SU-DHL-6 (cell line): ENCODE results near the gene IFNA1.

Experiments
- CTCF ChIP-seq: fragments of 200-600 bp; sonication (generic); IDR thresholded peaks from one replicate; pipeline ENCODE4 v1.5.1; 2017; ENCODE audit warnings: antibody characterized with exemption, mild to moderate bottlenecking, low read length, moderate library complexity; ENCODE audit not compliant: insufficient read depth, poor library complexity, severe bottlenecking
- EZH2phosphoT487 ChIP-seq: fragments of 200-600 bp; sonication (generic), shearing (Covaris generic); conservative IDR thresholded peaks from 2 replicates; pipeline ENCODE4 v1.6.1; 2018; ENCODE audit warnings: mild to moderate bottlenecking, antibody characterized with exemption, low read length, moderate library complexity, mixed read lengths

DNA sequence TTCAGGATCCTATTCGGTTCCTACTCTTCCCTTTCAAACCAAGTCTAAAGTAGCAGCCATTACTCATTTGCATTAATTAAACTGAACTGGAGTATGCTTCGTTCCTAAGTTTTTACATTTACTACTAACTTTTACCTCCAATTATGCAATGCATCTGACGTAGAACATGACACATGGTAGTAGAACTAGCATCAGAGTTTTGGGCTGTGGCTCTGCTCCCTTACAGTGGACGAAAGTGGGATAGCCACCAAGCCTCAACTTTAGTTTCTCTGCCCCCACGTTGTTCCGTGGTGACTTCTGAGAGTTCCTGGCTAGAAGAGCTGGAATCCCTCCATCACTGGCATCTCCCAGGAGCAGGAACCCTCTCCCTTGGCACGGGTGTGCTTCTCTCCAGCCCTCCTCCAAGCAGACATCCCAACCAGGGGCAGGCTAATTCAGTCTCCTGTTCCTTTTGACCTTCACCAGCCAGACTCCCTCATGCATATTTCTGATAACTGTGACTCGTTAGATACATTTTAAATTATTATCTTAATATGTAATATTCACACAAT lies 39.0 kb downstream of the IFNA1 start:
- TF ChIP-seq CTCF (no peak), EZH2phosphoT487 (no peak)
